ENCODE results near the gene ULK2. TPM values are rescaled to one million over a fixed set of nuclear protein-coding genes. Genes with fewer than 3 reads are reported as not detected.

The ULK2 gene
- total RNA-seq, 2 experiments from 2014 or later, result 6.8 TPM; not detected in 1

GRCh38 chr17:19904924-19905323 lies 37.2 kb upstream of the ULK2 start:
- TF ChIP-seq EZH2phosphoT487 (IDR thresholded peaks at IDR 0.05; ENCODE audit: borderline replicate concordance, low read depth, low read length) (no peak), CTCF (conservative IDR thresholded peaks at IDR 0.05; ENCODE audit: low read length) (no peak)
- ChIA-PET POLR2A (interaction anchor here (0.6 kb wide), 1 partner anchor 13 kb away, joined by 3 read pairs; no protein-coding TSS in a partner anchor), CTCF (ENCODE audit: unreplicated experiment) (no interaction called here)
- Histone ChIP-seq H3K4me3 (ENCODE audit: low read depth, low read length, poor library complexity, severe bottlenecking) (no peak overlapping the region), H3K9me2 (ENCODE audit: insufficient read depth, low read length) (no peaks in the 10 kb centered on the region), H3K4me2 (ENCODE audit: low read length) (no peak overlapping the region), H3K27ac (ENCODE audit: low read depth, low read length, poor library complexity, severe bottlenecking) (no peak overlapping the region), H3K79me2 (ENCODE audit: insufficient read depth, low read depth, low read length) (no peaks in the 10 kb centered on the region), H2AFZ (ENCODE audit: low read length) (no peak overlapping the region), H4K20me1 (ENCODE audit: insufficient read depth, low read length) (no peaks in the 10 kb centered on the region), H3K9me3 (ENCODE audit: low read length) (no peaks in the 10 kb centered on the region), H3K4me1 (ENCODE audit: insufficient read depth, low read length, poor library complexity, severe bottlenecking) (no peaks in the 10 kb centered on the region), H3K36me3 (ENCODE audit: insufficient read depth, low read length) (peaks cover 91% of the 10 kb centered on the region)
- no peak for DNase-seq (ENCODE audit: low spot score)
- intact Hi-C loops (cut with micrococcal nuclease; ENCODE audit: unreplicated experiment), result no loop called here
- no TSS peak for BruUV-seq (replicated peaks)

GRCh38 chr17:19904412-19904811 lies 36.7 kb upstream of the ULK2 start:
- Histone ChIP-seq H4K20me1 (ENCODE audit: insufficient read depth, low read length) (no peaks in the 10 kb centered on the region), H3K36me3 (ENCODE audit: insufficient read depth, low read length) (peaks cover 86% of the 10 kb centered on the region), H3K9me3 (ENCODE audit: low read length) (no peaks in the 10 kb centered on the region), H2AFZ (ENCODE audit: low read length) (no peak overlapping the region), H3K9me2 (ENCODE audit: insufficient read depth, low read length) (no peaks in the 10 kb centered on the region), H3K27ac (ENCODE audit: low read depth, low read length, poor library complexity, severe bottlenecking) (no peak overlapping the region), H3K79me2 (ENCODE audit: insufficient read depth, low read depth, low read length) (no peaks in the 10 kb centered on the region), H3K4me2 (ENCODE audit: low read length) (no peak overlapping the region), H3K4me1 (ENCODE audit: insufficient read depth, low read length, poor library complexity, severe bottlenecking) (no peaks in the 10 kb centered on the region), H3K4me3 (ENCODE audit: low read depth, low read length, poor library complexity, severe bottlenecking) (no peak overlapping the region)
- DNase-seq (ENCODE audit: low spot score), result no peak
- BruUV-seq (replicated peaks), result no TSS peak
- POLR2A ChIA-PET, result no interaction called here
- CTCF ChIA-PET (ENCODE audit: unreplicated experiment), result no interaction called here
- TF ChIP-seq CTCF (conservative IDR thresholded peaks at IDR 0.05; ENCODE audit: low read length) (no peak), EZH2phosphoT487 (IDR thresholded peaks at IDR 0.05; ENCODE audit: borderline replicate concordance, low read depth, low read length) (no peak)
- intact Hi-C loops (cut with micrococcal nuclease; ENCODE audit: unreplicated experiment), result no loop called here

GRCh38 chr17:19900809-19901208 lies 33.1 kb upstream of the ULK2 start:
- Histone ChIP-seq H3K4me2 (ENCODE audit: low read length) (no peak overlapping the region), H2AFZ (ENCODE audit: low read length) (no peak overlapping the region), H4K20me1 (ENCODE audit: insufficient read depth, low read length) (no peaks in the 10 kb centered on the region), H3K79me2 (ENCODE audit: insufficient read depth, low read depth, low read length) (no peaks in the 10 kb centered on the region), H3K27ac (ENCODE audit: low read depth, low read length, poor library complexity, severe bottlenecking) (no peak overlapping the region), H3K36me3 (ENCODE audit: insufficient read depth, low read length) (peaks cover 50% of the 10 kb centered on the region), H3K4me1 (ENCODE audit: insufficient read depth, low read length, poor library complexity, severe bottlenecking) (no peaks in the 10 kb centered on the region), H3K4me3 (ENCODE audit: low read depth, low read length, poor library complexity, severe bottlenecking) (no peak overlapping the region), H3K9me2 (ENCODE audit: insufficient read depth, low read length) (no peaks in the 10 kb centered on the region), H3K9me3 (ENCODE audit: low read length) (no peaks in the 10 kb centered on the region)
- intact Hi-C loops (cut with micrococcal nuclease; ENCODE audit: unreplicated experiment), result no loop called here
- TF ChIP-seq EZH2phosphoT487 (IDR thresholded peaks at IDR 0.05; ENCODE audit: borderline replicate concordance, low read depth, low read length) (no peak), CTCF (conservative IDR thresholded peaks at IDR 0.05; ENCODE audit: low read length) (no peak)
- DNase-seq (ENCODE audit: low spot score), result no peak
- ChIA-PET CTCF (ENCODE audit: unreplicated experiment) (no interaction called here), POLR2A (no interaction called here)
- BruUV-seq (replicated peaks), result no TSS peak

All from OCI-LY7 (cell line).